Skeletal muscle satellite cell (primary cell): Measurements from ENCODE around the gene GJD3.

Experiments used
- H3K27me3 ChIP-seq: 2 replicates; pipeline ENCODE4 v1.7.0; 2013; ENCODE audit warnings: low read length; ENCODE audit not compliant: control insufficient read depth, insufficient read depth
- H3K36me3 ChIP-seq: 2 replicates; pipeline ENCODE4 v1.7.0; 2013; ENCODE audit warnings: mild to moderate bottlenecking, control low read depth, low read length; ENCODE audit not compliant: insufficient read depth
- H3K4me1 ChIP-seq: 2 replicates; pipeline ENCODE4 v1.7.0; 2013; ENCODE audit warnings: low read length; ENCODE audit not compliant: control insufficient read depth, insufficient read depth
- H3K4me2 ChIP-seq: 2 replicates; pipeline ENCODE4 v1.7.0; 2013; ENCODE audit warnings: mild to moderate bottlenecking, low read length
- H3K4me3 ChIP-seq: 2 replicates; pipeline ENCODE4 v1.7.0; 2013; ENCODE audit warnings: low read length
- H3K9ac ChIP-seq: 2 replicates; pipeline ENCODE4 v1.7.0; 2013; ENCODE audit warnings: mild to moderate bottlenecking, low read depth, low read length, moderate library complexity
- H3K9me3 ChIP-seq: replicated peaks from 2 replicates; pipeline ENCODE4 v1.7.0; 2013; ENCODE audit warnings: mild to moderate bottlenecking, control low read depth, low read length

GJD3 gene

GRCh38 chr17:40331743-40332641, 32.5 kb downstream of the GJD3 start:
- Histone ChIP-seq H3K36me3 (peaks cover 11% of the 10 kb centered on the region), H3K27me3 (no peaks in the 10 kb centered on the region), H3K9me3 (no peaks in the 10 kb centered on the region), H3K9ac (peak overlapping the region; percentile 21), H3K4me2 (peak overlapping the region; percentile 77), H3K4me1 (peaks cover 73% of the 10 kb centered on the region), H3K4me3 (peak overlapping the region; percentile 39)

- no peak overlapping the region for H3K9ac ChIP-seq
Measured at GRCh38 chr17:40330850-40331470, 33.6 kb downstream of the GJD3 start.

GRCh38 chr17:40329839-40330794, 34.4 kb downstream of the GJD3 start:
- Histone ChIP-seq H3K36me3 (peaks cover 11% of the 10 kb centered on the region), H3K9me3 (no peaks in the 10 kb centered on the region), H3K4me2 (peak overlapping the region; percentile 28), H3K4me3 (no peak overlapping the region), H3K27me3 (no peaks in the 10 kb centered on the region), H3K4me1 (peaks cover 82% of the 10 kb centered on the region), H3K9ac (no peak overlapping the region)

More at GRCh38 chr17:40330850-40331470, 33.6 kb downstream of the GJD3 start:
- peaks cover 81% of the 10 kb centered on the region for H3K4me1 ChIP-seq
- no peak overlapping the region for H3K4me2 ChIP-seq
- H3K4me3 ChIP-seq: no peak overlapping the region
- no peaks in the 10 kb centered on the region for H3K9me3 ChIP-seq
- no peaks in the 10 kb centered on the region for H3K27me3 ChIP-seq
- peaks cover 11% of the 10 kb centered on the region for H3K36me3 ChIP-seq

- H3K9ac ChIP-seq: no peak overlapping the region
- H3K4me1 ChIP-seq: peaks cover 82% of the 10 kb centered on the region
- H3K9me3 ChIP-seq: no peaks in the 10 kb centered on the region
- no peak overlapping the region for H3K4me2 ChIP-seq
- no peak overlapping the region for H3K4me3 ChIP-seq
- peaks cover 11% of the 10 kb centered on the region for H3K36me3 ChIP-seq
- no peaks in the 10 kb centered on the region for H3K27me3 ChIP-seq
Measured at GRCh38 chr17:40328386-40328766, 36.2 kb downstream of the GJD3 start.

- Histone ChIP-seq H3K9me3 (no peaks in the 10 kb centered on the region), H3K4me1 (peaks cover 86% of the 10 kb centered on the region), H3K36me3 (peaks cover 11% of the 10 kb centered on the region), H3K27me3 (no peaks in the 10 kb centered on the region), H3K4me3 (no peak overlapping the region), H3K4me2 (peak overlapping the region; percentile 58), H3K9ac (no peak overlapping the region)
Measured at GRCh38 chr17:40327735-40328385, 36.7 kb downstream of the GJD3 start.

GRCh38 chr17:40327244-40327729, 37.2 kb downstream of the GJD3 start:
- H3K9ac ChIP-seq: no peak overlapping the region
- H3K4me1 ChIP-seq: peaks cover 86% of the 10 kb centered on the region
- H3K36me3 ChIP-seq: peaks cover 11% of the 10 kb centered on the region

GRCh38 chr17:40326832-40327199, 37.7 kb downstream of the GJD3 start:
- no peaks in the 10 kb centered on the region for H3K9me3 ChIP-seq
- peaks cover 86% of the 10 kb centered on the region for H3K4me1 ChIP-seq
- H3K4me2 ChIP-seq: peak overlapping the region; percentile 58
- H3K36me3 ChIP-seq: peaks cover 10% of the 10 kb centered on the region
- H3K4me3 ChIP-seq: peak overlapping the region; percentile 42
- no peak overlapping the region for H3K9ac ChIP-seq
- H3K27me3 ChIP-seq: no peaks in the 10 kb centered on the region

More at GRCh38 chr17:40327244-40327729, 37.2 kb downstream of the GJD3 start:
- Histone ChIP-seq H3K27me3 (no peaks in the 10 kb centered on the region), H3K9me3 (no peaks in the 10 kb centered on the region), H3K4me2 (peak overlapping the region; percentile 58), H3K4me3 (no peak overlapping the region)

GRCh38 chr17:40326014-40326831, 38.3 kb downstream of the GJD3 start:
- Histone ChIP-seq H3K4me2 (peak overlapping the region; percentile 58), H3K9ac (peak overlapping the region; percentile 18), H3K36me3 (peaks cover 4% of the 10 kb centered on the region), H3K27me3 (no peaks in the 10 kb centered on the region), H3K9me3 (no peaks in the 10 kb centered on the region), H3K4me3 (peak overlapping the region; percentile 42), H3K4me1 (peaks cover 86% of the 10 kb centered on the region)

- peaks cover 86% of the 10 kb centered on the region for H3K4me1 ChIP-seq
- H3K36me3 ChIP-seq: no peaks in the 10 kb centered on the region
- no peaks in the 10 kb centered on the region for H3K27me3 ChIP-seq
- peak overlapping the region; percentile 18 for H3K9ac ChIP-seq
- H3K4me3 ChIP-seq: no peak overlapping the region
- no peaks in the 10 kb centered on the region for H3K9me3 ChIP-seq
- peak overlapping the region; percentile 58 for H3K4me2 ChIP-seq
Measured at GRCh38 chr17:40325156-40326013, 39.2 kb downstream of the GJD3 start.
